SK-N-DZ (cell line): ENCODE measurements around the gene NCKAP5.
"Not testable (repeated sequence)": the region's sequence is repeated elsewhere in the genome, so short reads cannot be mapped to it uniquely, and the experiment has no call there.

Source experiments
- DNase-seq: peaks from one replicate; pipeline ENCODE4 v3.0.0-alpha.2; 2015; ENCODE audit warnings: low spot score

The NCKAP5 gene

DNA sequence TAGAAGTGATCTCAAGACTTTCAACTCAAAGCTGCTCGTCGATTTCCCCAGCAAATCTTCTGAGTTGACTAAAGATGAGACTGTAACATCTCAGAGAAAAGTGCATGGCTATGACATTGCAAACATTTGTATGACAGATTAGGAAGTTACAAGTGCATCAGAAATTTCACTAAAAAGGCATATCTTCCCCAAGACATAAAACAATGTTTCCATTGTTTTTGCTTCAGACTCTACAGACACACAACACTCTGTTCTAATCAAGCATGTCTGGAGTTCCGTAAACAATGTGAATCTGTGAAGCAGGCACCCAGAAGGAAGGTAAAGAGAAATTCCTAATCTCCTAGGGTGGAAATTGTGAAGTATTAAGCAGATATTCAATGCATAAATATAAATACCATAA is 753.6 kb downstream of the NCKAP5 start:
- DNase-seq: no peak

GRCh38 chr2:132813422-132813821 is 754.8 kb downstream of the NCKAP5 start:
- DNase-seq: no peak

- no peak for DNase-seq
Measured at GRCh38 chr2:132811148-132811915, 756.9 kb downstream of the NCKAP5 start.

DNA sequence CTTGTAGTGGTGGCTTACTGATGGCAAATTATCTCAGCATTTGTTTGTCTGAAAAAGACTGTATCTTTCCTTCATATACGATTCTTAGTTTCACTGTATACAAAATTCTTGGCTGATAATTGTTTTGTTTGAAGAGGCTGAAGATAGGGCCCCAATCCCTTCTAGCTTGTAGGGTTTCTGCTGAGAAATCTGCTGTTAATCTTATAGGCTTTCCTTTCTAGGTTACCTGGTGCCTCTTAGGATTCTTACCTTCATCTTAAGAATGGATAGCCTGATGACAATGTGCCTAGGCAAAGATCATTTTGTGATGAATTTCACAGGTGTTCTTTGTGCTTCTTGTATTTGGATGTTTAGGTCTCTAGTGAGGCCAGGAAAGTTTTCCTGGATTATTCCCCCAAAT is 758.3 kb downstream of the NCKAP5 start:
- DNase-seq: not testable (repeated sequence)

DNA sequence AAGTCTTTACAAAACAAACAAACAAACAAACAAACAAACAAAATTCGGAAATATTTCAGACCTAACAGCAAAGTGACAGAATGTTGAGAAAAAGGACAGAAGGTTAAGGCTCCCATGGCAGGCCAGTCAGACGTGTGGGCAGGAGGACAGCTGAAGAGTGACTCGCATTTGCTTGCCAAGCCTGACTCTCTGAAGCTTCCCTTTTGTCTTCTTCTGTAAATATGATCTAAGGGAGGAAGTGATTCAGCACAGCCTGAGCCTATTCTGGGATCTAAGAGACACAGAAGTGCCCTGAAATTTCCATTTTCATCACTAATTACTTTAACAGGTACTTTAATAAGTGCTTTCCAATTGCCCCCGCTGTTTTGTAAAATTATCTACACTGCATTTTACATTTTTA is 764.2 kb downstream of the NCKAP5 start:
- no peak for DNase-seq

- no peak for DNase-seq
Measured at GRCh38 chr2:132798341-132798740, 769.9 kb downstream of the NCKAP5 start.

DNA sequence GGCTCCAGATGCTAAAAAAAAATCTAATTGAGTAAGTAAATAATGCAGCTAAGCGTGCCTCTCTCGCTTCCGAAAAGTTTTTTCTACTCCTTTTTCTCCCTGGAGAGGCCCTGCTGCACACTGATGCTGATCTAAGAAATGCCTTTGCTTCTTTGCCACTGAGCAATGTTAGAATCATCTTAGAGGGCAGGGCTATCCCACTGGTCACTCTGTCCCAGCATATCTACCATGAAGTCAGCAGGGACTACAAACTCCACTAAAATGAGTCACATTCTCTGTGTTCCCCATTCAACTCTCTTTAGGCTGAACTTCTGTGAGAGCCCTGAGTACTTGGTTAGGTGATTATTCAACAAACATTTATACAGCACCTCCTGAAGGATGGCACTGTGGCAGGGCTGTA is 770.7 kb downstream of the NCKAP5 start:
- no peak for DNase-seq

DNA sequence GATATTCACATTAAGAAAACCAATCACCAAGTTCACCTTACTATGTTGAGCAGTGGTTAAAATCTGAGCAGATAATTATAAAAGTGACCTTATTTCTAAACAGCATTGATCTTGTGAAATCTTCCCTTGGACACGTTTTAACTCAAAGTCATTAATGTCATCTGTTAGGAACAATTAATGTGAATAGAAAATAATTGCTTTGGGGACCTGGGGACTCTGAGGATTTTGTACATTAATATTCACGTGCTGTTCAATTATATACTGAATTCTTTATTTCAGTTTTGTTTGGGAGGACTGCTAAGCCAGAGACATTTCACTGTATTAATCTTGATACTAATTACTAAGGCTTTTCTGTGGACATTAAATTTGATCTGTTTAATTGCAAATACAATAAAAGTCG is 771.2 kb downstream of the NCKAP5 start:
- no peak for DNase-seq

DNA sequence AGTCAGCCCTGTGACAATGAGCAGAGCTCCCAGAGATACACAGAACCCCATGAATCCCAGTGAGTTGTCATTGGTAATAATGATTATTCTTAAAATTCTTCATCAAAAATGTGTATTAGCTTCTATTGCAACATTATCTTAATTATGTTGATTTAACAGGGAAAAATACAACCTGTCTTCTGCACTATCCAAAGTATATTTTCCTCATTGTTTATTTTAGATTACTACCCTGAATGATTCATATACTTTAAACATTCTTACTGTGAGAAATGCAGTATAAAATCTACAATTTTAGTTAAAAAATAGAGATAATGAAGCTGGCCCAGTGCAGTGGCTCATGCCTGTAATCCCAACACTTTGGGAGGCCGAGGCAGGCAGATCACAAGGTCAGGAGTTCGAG is 773.0 kb downstream of the NCKAP5 start:
- no peak for DNase-seq

DNA sequence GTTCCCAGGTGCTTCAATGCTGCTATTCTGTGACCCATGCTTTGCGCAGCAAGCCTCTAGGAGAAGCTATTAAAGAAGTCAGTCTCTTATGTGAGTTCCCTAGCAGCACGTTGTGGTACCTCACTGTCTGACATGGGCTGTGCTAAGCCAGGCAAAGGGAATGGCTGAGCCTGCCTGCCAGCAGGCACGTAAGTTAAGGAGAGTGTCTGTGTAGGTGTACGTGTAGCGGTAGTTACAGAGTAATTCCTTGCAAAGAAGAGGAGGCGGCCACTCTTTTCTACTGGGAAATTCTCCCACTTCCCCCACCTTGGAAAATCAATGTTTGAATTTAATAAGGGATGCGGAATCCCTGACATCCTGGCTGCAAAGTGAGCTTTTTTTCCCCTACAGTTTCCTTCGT is 774.7 kb downstream of the NCKAP5 start:
- DNase-seq: no peak

- DNase-seq: no peak
Measured at GRCh38 chr2:132790207-132790785, 778.0 kb downstream of the NCKAP5 start.

GRCh38 chr2:132789066-132789465 is 779.2 kb downstream of the NCKAP5 start:
- no peak for DNase-seq

DNA sequence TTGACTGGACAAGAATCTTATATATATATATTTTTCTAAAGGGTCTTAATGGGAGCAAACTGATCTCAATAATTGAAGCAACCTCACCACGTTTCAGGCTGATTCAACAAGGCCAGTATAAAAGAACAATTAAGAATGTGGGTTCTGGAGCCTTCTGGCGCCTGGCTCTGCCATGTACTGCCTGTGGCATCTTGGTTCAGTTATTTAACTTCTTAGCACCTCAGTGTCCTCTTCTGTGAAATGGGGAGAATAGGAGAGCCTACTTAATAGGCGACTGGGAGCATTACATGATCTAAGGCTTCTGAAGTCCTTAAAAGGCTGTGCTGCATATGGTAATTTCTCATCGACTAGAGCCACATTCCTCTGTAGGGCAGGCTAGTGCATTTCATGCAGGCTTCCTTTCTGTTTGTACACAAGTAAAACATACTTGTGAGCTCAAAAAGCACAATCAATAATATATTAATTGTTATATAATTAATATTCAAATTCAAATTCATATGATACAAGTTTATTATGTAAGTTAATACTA is 779.9 kb downstream of the NCKAP5 start:
- no peak for DNase-seq

GRCh38 chr2:132783883-132784282 is 784.4 kb downstream of the NCKAP5 start:
- no peak for DNase-seq

DNA sequence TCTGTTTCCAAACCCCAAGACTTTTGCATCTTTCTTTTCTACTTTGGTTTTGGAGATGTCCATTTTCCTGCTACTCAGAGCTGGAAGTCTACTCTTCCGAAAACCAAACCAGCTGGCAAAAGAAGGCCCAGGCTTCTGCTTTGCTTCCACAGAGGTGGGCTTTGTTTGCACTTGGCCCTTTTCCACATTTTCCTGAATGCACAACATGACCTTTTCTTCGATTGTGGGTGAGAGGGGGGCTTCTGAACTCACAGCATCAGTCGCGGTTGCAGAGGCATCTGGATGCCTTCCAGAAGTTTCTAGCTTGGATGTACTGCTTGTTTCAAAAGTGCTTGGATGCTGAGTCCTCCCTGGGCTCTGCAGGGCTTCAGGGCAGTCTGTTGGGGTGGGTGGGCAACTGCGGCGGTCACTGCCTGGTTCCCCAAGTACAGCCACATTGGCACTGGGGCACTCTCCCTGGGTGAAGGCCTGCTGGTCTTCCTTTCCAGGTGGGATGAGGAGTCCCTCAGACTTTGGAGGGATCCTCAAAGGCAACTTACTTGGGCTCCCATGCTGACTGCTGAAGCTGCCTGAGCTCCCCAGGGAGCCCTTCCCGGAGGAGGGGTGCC is 786.0 kb downstream of the NCKAP5 start:
- DNase-seq: no peak

DNA sequence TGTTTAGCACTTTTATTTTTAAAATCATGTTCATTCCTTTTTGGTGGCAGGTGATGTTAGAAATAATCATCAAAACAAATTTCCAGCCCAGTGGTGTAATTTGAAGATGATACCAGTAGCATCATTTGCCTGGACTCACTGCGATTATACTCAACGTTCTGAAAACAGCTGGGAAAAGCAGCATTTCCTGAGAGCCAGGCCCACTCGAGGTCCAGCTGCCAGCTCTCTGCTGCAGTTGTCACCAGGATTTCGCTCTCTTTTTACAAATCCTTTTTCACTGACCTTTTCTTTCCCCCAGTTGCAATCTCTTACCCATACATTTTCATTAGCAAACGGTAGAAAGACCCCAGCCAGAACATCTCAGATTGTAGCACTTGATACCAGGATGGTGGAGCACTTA is 787.6 kb downstream of the NCKAP5 start:
- no peak for DNase-seq

- no peak for DNase-seq
Measured at GRCh38 chr2:132779206-132779721, 789.0 kb downstream of the NCKAP5 start.

DNA sequence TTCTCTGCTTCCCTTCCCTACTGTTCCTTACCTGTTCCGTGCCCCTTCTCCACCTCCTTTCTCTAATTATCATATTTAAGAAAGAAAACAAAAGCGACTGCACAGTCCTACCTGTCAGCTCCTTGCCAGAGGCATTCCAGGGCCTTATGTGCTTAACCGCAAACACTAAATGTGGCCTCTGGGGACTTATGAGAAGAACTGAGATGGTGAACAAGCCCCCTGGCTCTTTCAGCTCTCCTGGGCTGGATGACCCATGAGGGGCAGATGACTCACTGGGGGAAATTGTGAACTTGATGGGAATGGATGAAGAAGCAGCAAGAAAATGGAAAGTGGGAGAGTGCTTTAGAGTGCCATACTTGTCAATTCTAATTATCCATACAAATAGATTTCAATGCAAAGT is 792.0 kb downstream of the NCKAP5 start:
- DNase-seq: no peak

DNA sequence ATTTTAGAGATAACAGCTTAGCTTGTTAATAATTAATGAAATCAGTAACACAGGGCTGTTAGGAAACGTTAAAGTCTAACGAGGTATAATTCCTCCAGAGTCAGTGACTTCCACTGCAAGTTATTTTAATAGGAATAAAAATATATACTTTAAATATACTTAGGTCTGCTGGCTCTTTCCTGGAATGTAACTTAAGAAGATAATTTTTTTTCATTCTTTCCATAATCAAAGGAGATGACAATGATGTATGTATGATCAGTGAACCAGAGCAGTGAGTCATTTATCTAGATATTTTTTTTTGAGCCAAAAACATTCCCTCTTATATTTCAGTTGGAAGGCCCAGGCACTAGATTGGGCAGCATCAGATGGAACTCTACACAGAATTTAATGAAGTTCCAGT is 794.1 kb downstream of the NCKAP5 start:
- DNase-seq: no peak

- DNase-seq: no peak
Measured at GRCh38 chr2:132773331-132773730, 794.9 kb downstream of the NCKAP5 start.

GRCh38 chr2:132772340-132772739 is 795.9 kb downstream of the NCKAP5 start:
- DNase-seq: no peak

GRCh38 chr2:132766573-132766972 is 801.7 kb downstream of the NCKAP5 start:
- no peak for DNase-seq

DNA sequence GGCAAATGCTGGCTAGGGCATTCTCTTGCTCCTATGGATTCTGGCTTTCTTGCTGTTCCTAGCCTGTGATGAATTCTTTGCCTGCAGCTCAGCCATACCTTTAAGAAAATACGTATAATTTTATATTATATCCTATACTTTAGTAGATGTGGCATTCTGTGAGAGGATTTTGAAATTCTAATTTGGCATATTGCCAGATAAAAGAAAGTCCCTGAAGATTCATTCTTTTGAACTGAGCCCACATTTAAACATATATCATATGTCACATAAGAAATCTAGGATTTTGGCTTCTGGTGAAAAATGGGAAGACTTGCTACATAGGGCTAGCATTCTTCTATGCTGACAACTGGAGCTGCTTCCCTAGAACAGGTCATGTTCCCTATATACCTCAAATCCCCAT is 806.8 kb downstream of the NCKAP5 start:
- DNase-seq: no peak
